Activated gamma-delta T cell treated with anti-CD3 and anti-CD28 coated beads, Interleukin-2, amount 50 U/mL, for 16 hours (primary cell): Measurements from ENCODE around the gene APLP1.
"Not testable (repeated sequence)": the region's sequence is repeated elsewhere in the genome, so short reads cannot be mapped to it uniquely, and the experiment has no call there.

Source experiments
- DNase-seq: peaks from one replicate; pipeline ENCODE4 v3.0.0-alpha.2; 2020; ENCODE audit warnings: low read depth

The APLP1 gene

GRCh38 chr19:35868172-35868822 is at the start of gene APLP1:
APLP1 (plus strand) TSS chr19:35868574; CDS start chr19:35868637, 63 bp downstream.
- peak; percentile 48 for DNase-seq

- DNase-seq, result no peak
Observed at GRCh38 chr19:35822579-35822978, 45.8 kb upstream of the APLP1 start.

- DNase-seq, result no peak
Observed at GRCh38 chr19:35824150-35824549, 44.2 kb upstream of the APLP1 start.

DNA sequence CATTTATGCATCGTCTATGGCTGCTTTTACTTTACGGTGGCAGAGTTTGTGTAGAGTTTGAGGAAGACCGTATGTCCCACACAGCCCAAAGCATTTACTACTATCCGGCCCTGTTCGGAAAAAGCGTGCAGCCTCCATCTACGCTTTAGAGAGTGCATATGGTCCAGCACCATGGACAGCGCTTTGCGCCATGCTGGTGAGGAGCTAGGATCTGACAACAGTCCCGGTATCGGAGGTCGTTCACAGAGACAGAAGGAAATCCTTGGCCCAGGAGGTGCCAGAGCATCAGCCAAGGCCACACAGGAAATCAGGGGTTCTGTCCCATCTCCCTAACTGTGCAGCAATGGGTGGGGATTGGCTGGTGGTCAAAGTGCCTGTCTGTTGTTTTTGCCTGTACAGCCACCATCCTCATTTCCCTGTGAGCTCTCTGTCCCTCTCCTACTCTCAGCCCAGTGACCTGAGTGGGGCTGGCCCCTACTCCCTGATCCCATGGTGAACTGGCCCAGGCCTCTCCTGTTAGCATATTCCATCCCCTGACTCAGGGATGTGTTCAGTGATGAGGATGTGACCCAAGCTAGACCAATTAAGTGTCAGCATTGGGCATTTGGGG is 39.6 kb upstream of the APLP1 start:
- no peak for DNase-seq

GRCh38 chr19:35830986-35831385 is 37.4 kb upstream of the APLP1 start:
- DNase-seq, result no peak

DNA sequence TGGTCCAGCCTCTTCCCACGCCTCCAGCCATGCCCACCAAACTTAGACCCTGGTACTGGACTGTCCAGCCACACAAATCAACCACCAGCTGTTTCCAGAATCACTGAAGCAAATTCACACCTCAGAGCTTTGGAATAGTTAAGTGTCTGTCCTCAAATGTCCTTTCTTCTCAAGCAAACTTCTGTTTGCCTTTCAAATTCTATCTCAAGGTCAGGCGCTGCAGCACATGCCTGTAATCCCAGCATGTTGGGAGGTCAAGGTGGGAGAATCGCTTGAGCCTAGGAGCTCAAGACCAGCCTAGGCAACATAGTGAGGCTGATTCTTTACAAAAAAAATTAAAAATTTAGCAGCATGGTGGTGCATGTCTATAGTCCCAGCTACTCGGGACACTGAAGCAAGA is 36.3 kb upstream of the APLP1 start:
- DNase-seq, result no peak

GRCh38 chr19:35833972-35834371 is 34.4 kb upstream of the APLP1 start:
- DNase-seq, result no peak

GRCh38 chr19:35836096-35836495 is 32.3 kb upstream of the APLP1 start:
- DNase-seq, result not testable (repeated sequence)

- DNase-seq, result no peak
Observed at GRCh38 chr19:35841961-35842595, 26.3 kb upstream of the APLP1 start.

DNA sequence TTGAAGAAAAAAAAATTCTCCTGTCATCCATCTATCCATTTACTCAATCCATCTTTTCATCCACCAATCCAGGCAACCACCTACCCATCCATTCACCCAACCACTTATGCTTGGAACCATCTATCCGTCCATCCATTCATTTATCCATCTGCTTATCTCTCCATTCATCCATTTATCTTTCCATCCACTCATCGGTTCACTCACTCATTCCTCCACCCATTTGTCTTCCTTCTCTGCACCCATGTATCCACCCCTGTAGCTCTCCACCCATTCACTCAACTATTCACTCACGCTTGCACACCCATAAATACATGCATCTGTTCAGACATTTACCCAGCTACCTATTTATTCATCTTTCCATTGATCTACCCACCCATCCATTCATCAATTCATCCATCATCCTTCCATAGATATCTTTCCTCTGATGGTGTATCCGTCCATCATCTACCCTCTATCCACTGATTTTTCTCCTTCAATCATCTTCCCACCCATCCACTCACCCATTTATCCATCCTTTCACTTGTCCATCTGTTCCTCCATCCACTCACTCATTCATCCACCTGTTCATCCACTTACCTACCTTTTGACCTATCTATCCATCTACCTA is 25.6 kb upstream of the APLP1 start:
- no peak for DNase-seq

DNA sequence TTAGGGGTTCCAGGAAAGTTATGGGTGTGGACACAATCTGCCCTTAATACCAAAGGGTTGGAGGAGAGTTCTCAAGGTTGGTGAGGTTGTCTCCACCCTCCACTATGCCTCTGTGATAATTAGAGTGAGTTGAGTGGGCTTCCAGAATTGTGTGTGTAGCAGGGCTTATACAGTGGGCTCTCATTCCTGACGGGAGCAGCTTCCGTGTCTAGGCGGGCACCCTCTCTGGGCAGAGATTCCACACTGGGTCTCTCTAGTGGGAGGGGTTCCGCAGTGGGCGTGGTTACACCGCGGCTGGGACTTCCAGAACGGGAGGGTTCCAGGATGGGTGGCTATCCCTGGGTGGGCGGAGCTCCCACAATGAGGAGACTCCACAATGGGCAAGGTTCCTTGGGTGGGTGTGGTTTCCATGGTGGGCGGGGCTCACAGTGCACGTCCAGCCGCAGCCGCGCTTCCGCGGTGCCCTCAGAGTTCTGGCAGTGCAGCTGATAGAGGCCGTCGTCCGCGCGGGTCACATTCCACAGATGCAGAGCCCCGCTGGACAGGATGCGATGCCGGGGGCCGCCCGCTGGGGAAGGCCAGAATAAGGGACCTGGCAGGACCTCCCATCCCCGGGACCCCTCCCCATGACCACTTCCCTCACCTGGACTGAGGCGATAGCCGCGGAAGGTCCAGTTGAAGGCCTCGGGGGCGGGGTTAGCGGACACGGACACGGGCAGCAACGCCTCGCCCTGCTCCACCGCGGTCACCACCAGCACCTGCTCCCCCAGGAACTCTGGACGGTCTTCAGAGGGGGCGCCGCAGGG is 24.5 kb upstream of the APLP1 start:
- no peak for DNase-seq

DNA sequence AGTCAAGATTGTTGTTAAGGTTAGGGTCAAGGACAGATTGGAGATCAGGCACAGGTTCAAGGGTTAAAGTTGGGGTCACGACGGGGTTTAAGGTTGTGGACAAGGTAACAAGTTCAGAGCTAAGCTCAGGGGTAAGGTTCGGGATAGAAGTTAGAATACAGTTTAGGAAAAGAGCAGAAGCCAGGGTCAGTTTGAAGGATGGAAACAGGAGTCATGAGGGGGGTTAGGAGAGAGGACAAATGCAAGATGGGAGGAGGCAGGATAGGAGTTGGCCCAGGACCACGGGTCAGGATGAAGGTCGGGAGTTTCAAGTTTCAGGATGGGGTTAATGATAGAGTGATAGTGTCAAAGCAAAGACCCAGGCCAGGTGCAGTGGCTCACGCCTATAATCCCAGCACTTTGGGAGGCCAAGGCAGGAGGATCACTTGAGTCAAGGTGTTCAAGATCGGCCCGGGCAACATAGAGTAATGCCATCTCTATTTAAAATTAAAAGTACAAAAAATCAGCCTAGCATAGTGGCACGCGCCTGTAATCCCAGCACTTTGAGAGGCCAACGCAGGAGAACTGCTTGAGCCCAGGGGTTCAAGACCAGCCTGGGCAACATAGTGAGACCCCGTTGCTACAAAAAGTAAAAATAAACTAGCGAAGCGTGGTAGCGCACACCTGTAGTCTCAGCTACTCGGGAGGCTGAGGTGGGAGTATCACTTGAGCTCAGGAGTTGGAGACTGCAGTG is 23.7 kb upstream of the APLP1 start:
- no peak for DNase-seq

- no peak for DNase-seq
Observed at GRCh38 chr19:35845215-35846037, 22.9 kb upstream of the APLP1 start.

- DNase-seq, result no peak
Observed at GRCh38 chr19:35846038-35846668, 22.2 kb upstream of the APLP1 start.

DNA sequence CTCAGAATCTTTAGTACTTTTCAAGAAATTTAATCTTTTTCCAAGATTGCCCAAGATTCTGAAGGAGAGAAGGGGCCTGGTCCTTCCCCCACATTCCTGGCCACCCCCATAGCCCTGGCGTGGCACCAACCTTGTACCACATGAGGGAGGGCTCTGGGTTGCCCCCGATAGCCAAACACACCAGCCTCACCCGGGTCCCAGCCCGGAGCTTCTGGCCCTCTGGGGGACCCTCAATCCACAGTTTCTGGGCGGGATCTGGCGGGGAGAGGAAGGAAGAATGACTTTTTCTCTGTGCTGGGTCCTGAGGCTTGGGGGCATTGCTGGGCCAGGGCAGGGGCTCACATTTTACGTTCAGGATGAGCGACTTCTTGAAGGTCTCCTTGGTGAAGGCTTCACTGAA is 20.5 kb upstream of the APLP1 start:
- no peak for DNase-seq

- no peak for DNase-seq
Observed at GRCh38 chr19:35848486-35848885, 19.9 kb upstream of the APLP1 start.

DNA sequence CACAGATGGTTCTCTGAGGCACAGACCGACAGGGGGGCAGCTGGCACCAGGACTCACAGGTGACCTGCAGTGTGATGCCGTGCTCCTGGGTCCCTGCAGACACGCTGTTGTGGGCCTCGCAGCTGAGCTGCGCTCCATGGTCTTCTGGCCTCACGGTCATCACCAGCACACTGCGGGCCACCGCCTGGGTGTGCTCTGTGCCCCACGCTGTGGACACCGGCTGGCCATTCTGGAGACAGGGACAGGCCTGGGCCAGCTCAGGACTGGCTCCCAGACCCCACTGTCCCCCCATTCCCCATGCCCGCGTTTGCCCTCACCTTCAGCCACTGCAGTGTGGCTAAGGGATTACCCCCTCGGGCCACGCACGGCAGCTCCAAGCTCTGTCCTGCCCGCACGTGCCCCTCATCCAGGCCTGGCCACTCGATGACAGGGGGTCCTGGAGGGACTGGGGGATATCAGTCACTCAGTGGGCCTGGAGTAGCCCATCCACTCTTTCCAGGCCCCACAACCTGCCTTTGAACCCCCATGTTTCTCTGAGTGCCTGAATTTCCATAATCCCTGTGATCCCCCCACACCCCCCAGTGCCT is 19.4 kb upstream of the APLP1 start:
- DNase-seq, result no peak

DNA sequence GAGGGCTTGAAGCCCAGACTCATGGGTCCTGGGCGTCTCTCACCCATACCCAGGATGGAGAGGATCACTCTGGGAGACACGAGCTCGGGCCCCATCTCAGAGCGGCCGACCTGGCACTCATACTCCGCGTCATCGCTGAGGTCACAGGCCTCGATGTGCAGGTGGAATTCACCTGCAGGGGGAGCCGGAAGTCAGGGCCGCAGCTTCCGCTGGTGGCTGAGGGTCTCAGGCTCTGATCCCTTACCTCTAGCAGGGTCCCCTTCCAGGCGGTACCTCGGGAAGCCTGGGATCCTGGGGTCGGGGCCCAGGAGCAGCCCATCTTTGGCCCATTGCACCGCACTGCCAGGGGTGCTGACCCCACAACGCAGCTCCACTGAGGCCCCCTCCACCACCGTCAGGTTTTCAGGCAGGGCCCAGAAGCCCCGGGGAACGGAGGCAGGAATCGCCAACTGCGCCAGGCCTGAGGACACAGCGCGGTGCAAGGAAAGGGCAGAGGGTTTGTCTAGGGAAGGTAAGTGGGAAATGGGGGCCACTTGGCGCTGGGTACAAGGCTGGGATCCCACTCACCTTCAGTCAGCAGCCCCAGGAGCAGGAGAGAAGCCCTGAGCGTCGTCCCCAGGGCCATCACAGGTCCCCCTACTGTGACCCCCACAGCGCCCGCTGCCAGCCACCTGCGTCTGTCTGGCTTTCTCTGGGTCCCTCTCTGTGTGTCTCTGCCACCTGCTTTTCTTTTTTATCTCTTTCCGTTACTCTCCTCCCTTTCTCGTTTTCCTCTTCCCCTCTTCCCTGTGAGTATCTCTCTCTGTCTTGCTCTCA is 17.0 kb upstream of the APLP1 start:
- no peak for DNase-seq
